HS-27A (cell line): ENCODE measurements around the gene ZDHHC22.

Experiments used
- DNase-seq: peaks from one replicate; pipeline ENCODE4 v3.0.0-alpha.2; 2012; ENCODE audit warnings: low read depth, missing footprints

ZDHHC22 gene

GRCh38 chr14:77155083-77155482 lies 13.5 kb upstream of the ZDHHC22 start:
- DNase-seq, result no peak

- DNase-seq, result no peak
Measured at GRCh38 chr14:77154421-77154820, 12.8 kb upstream of the ZDHHC22 start.

GRCh38 chr14:77153802-77154201 lies 12.2 kb upstream of the ZDHHC22 start:
- DNase-seq, result no peak

- DNase-seq, result no peak
Measured at GRCh38 chr14:77151918-77152588, 10.5 kb upstream of the ZDHHC22 start.

- DNase-seq, result no peak
Measured at GRCh38 chr14:77151245-77151644, 9.7 kb upstream of the ZDHHC22 start.

- no peak for DNase-seq
Measured at GRCh38 chr14:77148510-77149231, 7.1 kb upstream of the ZDHHC22 start.

- DNase-seq, result no peak
Measured at GRCh38 chr14:77145975-77146740, 4.6 kb upstream of the ZDHHC22 start.

GRCh38 chr14:77144412-77145115 lies 3.0 kb upstream of the ZDHHC22 start:
- no peak for DNase-seq

GRCh38 chr14:77143071-77143470 lies 1.5 kb upstream of the ZDHHC22 start:
- DNase-seq, result no peak

GRCh38 chr14:77142005-77142800 lies 612 bp upstream of the ZDHHC22 start:
- no peak for DNase-seq

GRCh38 chr14:77140359-77141213 lies 1.0 kb downstream of the ZDHHC22 start:
- DNase-seq, result no peak

GRCh38 chr14:77139540-77140358 lies 1.8 kb downstream of the ZDHHC22 start:
- DNase-seq, result no peak

- DNase-seq, result no peak
Measured at GRCh38 chr14:77139022-77139421, 2.6 kb downstream of the ZDHHC22 start.

- no peak for DNase-seq
Measured at GRCh38 chr14:77133720-77134338, 7.8 kb downstream of the ZDHHC22 start.

- no peak for DNase-seq
Measured at GRCh38 chr14:77131871-77132486, 9.6 kb downstream of the ZDHHC22 start.

- no peak for DNase-seq
Measured at GRCh38 chr14:77131206-77131605, 10.4 kb downstream of the ZDHHC22 start.

- no peak for DNase-seq
Measured at GRCh38 chr14:77130386-77130785, 11.2 kb downstream of the ZDHHC22 start.

GRCh38 chr14:77128414-77128891 lies 13.1 kb downstream of the ZDHHC22 start:
- no peak for DNase-seq
